ENCODE data around the gene RABGGTA.

RABGGTA gene

DNA sequence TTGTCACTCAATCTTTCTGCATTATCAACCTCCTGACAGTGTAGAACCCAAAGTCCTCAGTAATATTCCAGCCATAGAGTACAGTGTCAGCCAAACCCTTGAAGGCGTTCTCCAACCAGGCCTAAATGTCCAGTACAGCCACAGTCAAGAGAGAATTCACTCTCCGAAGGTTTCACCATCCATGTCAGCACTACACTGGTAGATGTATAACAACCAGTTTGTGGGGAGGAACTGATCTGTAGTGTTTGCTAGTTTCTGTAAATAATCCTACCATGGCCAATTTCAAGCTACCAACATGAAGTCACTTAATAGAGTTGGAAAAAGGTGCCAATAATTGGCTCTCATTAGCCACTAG is 55.1 kb downstream of the RABGGTA start:
- DNase-seq (ENCODE audit: low read depth in 2 of 2) = no peak

Data from activated CD4-positive, alpha-beta T cell treated with anti-CD3 and anti-CD28 coated beads for 24 hours (primary cell).